ENCODE data around the gene AOPEP.

Gene AOPEP

GRCh38 chr9:94718936-94719335 is 7.6 kb upstream of the AOPEP start:
- DNase-seq (ENCODE audit: low read depth) = no peak

- no peak for DNase-seq (ENCODE audit: low read depth)
Observed at GRCh38 chr9:94719878-94720277, 6.6 kb upstream of the AOPEP start.

GRCh38 chr9:94720846-94721549 is 5.5 kb upstream of the AOPEP start:
- DNase-seq (ENCODE audit: low read depth) = no peak

GRCh38 chr9:94721754-94722153 is 4.7 kb upstream of the AOPEP start:
- DNase-seq (ENCODE audit: low read depth) = no peak

GRCh38 chr9:94725293-94725692 is 1.2 kb upstream of the AOPEP start:
- no peak for DNase-seq (ENCODE audit: low read depth)

GRCh38 chr9:94728719-94729118 is 2.2 kb downstream of the AOPEP start:
- no peak for DNase-seq (ENCODE audit: low read depth)

GRCh38 chr9:94729199-94729598 is 2.7 kb downstream of the AOPEP start:
- no peak for DNase-seq (ENCODE audit: low read depth)

- DNase-seq (ENCODE audit: low read depth) = no peak
Observed at GRCh38 chr9:94734054-94734754, 7.7 kb downstream of the AOPEP start.

GRCh38 chr9:94736759-94737158 is 10.3 kb downstream of the AOPEP start:
- no peak for DNase-seq (ENCODE audit: low read depth)

- DNase-seq (ENCODE audit: low read depth) = no peak
Observed at GRCh38 chr9:94740145-94740840, 13.8 kb downstream of the AOPEP start.

GRCh38 chr9:94741866-94742265 is 15.4 kb downstream of the AOPEP start:
- no peak for DNase-seq (ENCODE audit: low read depth)

- DNase-seq (ENCODE audit: low read depth) = no peak
Observed at GRCh38 chr9:94743035-94743954, 16.8 kb downstream of the AOPEP start.

GRCh38 chr9:94745806-94746540 is 19.5 kb downstream of the AOPEP start:
- DNase-seq (ENCODE audit: low read depth) = no peak

- DNase-seq (ENCODE audit: low read depth) = no peak
Observed at GRCh38 chr9:94746541-94747370, 20.3 kb downstream of the AOPEP start.

GRCh38 chr9:94754976-94755475 is 28.5 kb downstream of the AOPEP start:
- no peak for DNase-seq (ENCODE audit: low read depth)

- DNase-seq (ENCODE audit: low read depth) = no peak
Observed at GRCh38 chr9:94757158-94757557, 30.7 kb downstream of the AOPEP start.

- DNase-seq (ENCODE audit: low read depth) = no peak
Observed at GRCh38 chr9:94758031-94758430, 31.5 kb downstream of the AOPEP start.

GRCh38 chr9:94758880-94759279 is 32.4 kb downstream of the AOPEP start:
- DNase-seq (ENCODE audit: low read depth) = no peak

- DNase-seq (ENCODE audit: low read depth) = no peak
Observed at GRCh38 chr9:94760010-94760409, 33.5 kb downstream of the AOPEP start.

- DNase-seq (ENCODE audit: low read depth) = no peak
Observed at GRCh38 chr9:94760660-94761059, 34.2 kb downstream of the AOPEP start.
